ENCODE measurements around the gene RELT.

GRCh38 chr11:73353422-73353821 lies 22.8 kb upstream of the RELT start:
- TF ChIP-seq POLR2A (IDR thresholded peaks at IDR 0.05): no peak
- no peak for TF ChIP-seq CTCF (IDR thresholded peaks at IDR 0.05)
- TF ChIP-seq EP300 (IDR thresholded peaks at IDR 0.05): no peak
- TF ChIP-seq POLR2AphosphoS5 (IDR thresholded peaks at IDR 0.05): no peak

All from upper lobe of left lung (tissue), 4 donors.